ENCODE measurements around the gene SLC11A2. TPM values are rescaled to one million over a fixed set of nuclear protein-coding genes. Genes with fewer than 3 reads are reported as not detected.
A peak's percentile ranks its signal among the peaks of the same experiment; 100 is the strongest.

Gene SLC11A2
- total and polyA plus RNA-seq, 2 donors (not counting 1 experiment from before 2014, with no cell fraction given), result 19.7 to 42.0 TPM

DNA sequence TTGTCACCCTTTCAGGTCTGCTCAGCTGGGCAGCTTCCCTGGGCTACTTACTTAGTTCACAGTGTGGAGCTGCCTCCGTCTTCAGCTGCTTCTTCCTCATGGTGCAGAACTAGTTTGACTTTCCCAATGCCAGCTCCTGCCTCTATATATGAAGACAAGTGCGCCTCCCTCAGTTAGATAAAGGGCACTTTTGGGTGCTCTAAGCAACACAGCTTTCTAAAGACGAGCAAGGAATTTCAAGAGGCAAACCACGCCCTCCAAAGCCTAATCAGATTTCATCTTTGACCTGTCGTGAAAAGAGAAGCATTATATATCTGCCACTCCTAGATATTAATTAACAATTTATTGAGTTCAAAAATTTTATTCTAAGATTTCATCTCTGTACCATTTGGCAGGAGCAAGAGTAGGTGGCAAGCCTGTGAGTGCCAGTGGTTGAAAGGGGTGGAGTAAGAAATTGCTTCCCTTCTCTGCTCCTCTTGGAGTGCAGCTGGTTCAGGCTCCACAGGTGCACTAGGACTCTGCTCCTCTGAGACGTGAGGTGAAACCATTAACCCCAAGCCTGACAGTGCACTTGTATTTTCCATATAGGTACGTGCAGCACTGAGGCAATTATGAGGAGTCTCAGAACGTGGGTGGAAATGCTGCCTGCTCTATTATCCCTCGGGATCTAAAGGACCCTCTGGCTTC lies 2.1 kb upstream of the SLC11A2 start:
- Histone ChIP-seq H3K27me3 (replicated peaks in 1 of 4; ENCODE audit: control extremely low read depth in 1 of 4, control insufficient read depth in 3 of 4, insufficient read depth in 4 of 4, low read length in 3 of 4) (peaks cover 0 to 3% (median 0%) of the 10 kb centered on the region in 4 experiments), H3K4me1 (ENCODE audit: control insufficient read depth in 2 of 2, insufficient read depth in 2 of 2, low read length in 2 of 2) (peaks cover 10 to 22% of the 10 kb centered on the region in 2 donors), H3K79me2 (ENCODE audit: control insufficient read depth, insufficient read depth, low read length) (peaks cover 29% of the 10 kb centered on the region), H4K20me1 (ENCODE audit: control insufficient read depth, insufficient read depth, low read length, poor library complexity, severe bottlenecking) (no peaks in the 10 kb centered on the region), H3K4me3 (ENCODE audit: control extremely low read depth in 1 of 5, extremely low read depth in 1 of 5, insufficient read depth in 1 of 5, low read depth in 2 of 5, low read length in 4 of 5) (no peak overlapping the region), H3K36me3 (replicated peaks in 1 of 2; ENCODE audit: control extremely low read depth in 1 of 2, control insufficient read depth in 1 of 2, extremely low read depth in 1 of 2, insufficient read depth in 2 of 2, low read length in 1 of 2) (no peaks in the 10 kb centered on the region), H3K4me2 (replicated peaks; ENCODE audit: low read depth, low read length, poor library complexity, severe bottlenecking) (no peak overlapping the region), H3K9me3 (ENCODE audit: control extremely low read depth in 1 of 3, control insufficient read depth in 2 of 3, insufficient read depth in 1 of 3, low read length in 2 of 3) (no peaks in the 10 kb centered on the region), H2AFZ (ENCODE audit: insufficient read depth, low read depth, low read length, poor library complexity, severe bottlenecking) (no peak overlapping the region), H3K27ac (ENCODE audit: low read length in 2 of 2) (no peak overlapping the region), H3K9ac (ENCODE audit: low read length) (no peak overlapping the region)
- 49% methylated on average over 5 of the region's 9 CpGs for WGBS (ENCODE audit: insufficient coverage)
- H3K9me3 Mint-ChIP-seq (ENCODE audit: insufficient read depth), result no peaks in the 10 kb centered on the region
- peaks cover 4% of the 10 kb centered on the region for H3K27me3 Mint-ChIP-seq
- ATAC-seq (ENCODE audit: low read depth), result no peak
- DNase-seq, result peak; percentile 26
- ChIA-PET POLR2A (no interaction called here), CTCF (interaction anchor here (1.0 to 4.4 kb wide), 5 partner anchors 10 to 264 kb away, joined by 3 to 28 read pairs (median 3); no protein-coding TSS in a partner anchor)
- no peak overlapping the region for H3K27ac Mint-ChIP-seq
- H3K4me1 Mint-ChIP-seq, result peaks cover 31% of the 10 kb centered on the region
- no peak overlapping the region for H3K4me3 Mint-ChIP-seq
- intact Hi-C loops (cut with micrococcal nuclease), result no loop called here
- TF ChIP-seq, protein P1, sequence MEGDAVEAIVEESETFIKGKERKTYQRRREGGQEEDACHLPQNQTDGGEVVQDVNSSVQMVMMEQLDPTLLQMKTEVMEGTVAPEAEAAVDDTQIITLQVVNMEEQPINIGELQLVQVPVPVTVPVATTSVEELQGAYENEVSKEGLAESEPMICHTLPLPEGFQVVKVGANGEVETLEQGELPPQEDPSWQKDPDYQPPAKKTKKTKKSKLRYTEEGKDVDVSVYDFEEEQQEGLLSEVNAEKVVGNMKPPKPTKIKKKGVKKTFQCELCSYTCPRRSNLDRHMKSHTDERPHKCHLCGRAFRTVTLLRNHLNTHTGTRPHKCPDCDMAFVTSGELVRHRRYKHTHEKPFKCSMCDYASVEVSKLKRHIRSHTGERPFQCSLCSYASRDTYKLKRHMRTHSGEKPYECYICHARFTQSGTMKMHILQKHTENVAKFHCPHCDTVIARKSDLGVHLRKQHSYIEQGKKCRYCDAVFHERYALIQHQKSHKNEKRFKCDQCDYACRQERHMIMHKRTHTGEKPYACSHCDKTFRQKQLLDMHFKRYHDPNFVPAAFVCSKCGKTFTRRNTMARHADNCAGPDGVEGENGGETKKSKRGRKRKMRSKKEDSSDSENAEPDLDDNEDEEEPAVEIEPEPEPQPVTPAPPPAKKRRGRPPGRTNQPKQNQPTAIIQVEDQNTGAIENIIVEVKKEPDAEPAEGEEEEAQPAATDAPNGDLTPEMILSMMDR (IDR thresholded peaks at IDR 0.05), result no peak
- no peak for TF ChIP-seq EZH2 (IDR thresholded peaks at IDR 0.05; ENCODE audit: borderline replicate concordance, insufficient read depth, low read depth, low read length, poor library complexity, severe bottlenecking)

DNA sequence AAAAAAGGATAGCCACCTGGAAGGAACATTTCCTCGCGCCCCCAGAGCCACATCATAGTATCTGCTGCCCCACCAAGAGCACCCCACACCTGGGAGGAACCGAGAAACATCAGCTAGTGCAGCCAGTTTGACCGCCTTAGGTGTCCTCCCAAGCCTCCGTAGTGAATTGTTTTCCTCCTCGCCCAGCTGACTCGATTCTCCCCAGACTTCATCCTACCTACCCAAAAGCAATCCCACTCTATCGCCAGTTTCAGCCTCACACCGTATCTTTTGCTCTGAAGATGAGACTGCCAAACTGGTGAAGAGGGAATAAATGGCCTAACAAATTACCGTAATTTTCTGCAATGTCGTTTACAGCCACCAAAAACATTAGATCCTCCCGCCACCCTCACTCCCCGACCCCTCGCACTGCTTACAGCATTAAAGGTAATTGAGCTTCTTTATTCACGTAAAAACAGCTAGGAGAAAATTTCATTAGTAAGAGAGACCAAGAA lies 1.2 kb upstream of the SLC11A2 start:
- H3K4me3 ChIP-seq (ENCODE audit: control extremely low read depth in 1 of 5, extremely low read depth in 1 of 5, insufficient read depth in 1 of 5, low read depth in 2 of 5, low read length in 4 of 5), result no peak overlapping the region
- Mint-ChIP-seq H3K27me3 (peaks cover 4% of the 10 kb centered on the region), H3K27ac (no peak overlapping the region), H3K4me1 (peaks cover 31% of the 10 kb centered on the region), H3K9me3 (ENCODE audit: insufficient read depth) (no peaks in the 10 kb centered on the region), H3K4me3 (peak overlapping the region; percentile 80)
- ATAC-seq (ENCODE audit: low read depth), result no peak
- peaks cover 10 to 22% of the 10 kb centered on the region in 2 donors for H3K4me1 ChIP-seq (ENCODE audit: control insufficient read depth in 2 of 2, insufficient read depth in 2 of 2, low read length in 2 of 2)
- H3K4me2 ChIP-seq (replicated peaks; ENCODE audit: low read depth, low read length, poor library complexity, severe bottlenecking), result no peak overlapping the region
- H3K9ac ChIP-seq (ENCODE audit: low read length), result no peak overlapping the region
- H3K27ac ChIP-seq (ENCODE audit: low read length in 2 of 2), result no peak overlapping the region
- no peaks in the 10 kb centered on the region for H4K20me1 ChIP-seq (ENCODE audit: control insufficient read depth, insufficient read depth, low read length, poor library complexity, severe bottlenecking)
- ChIA-PET POLR2A (no interaction called here), CTCF (interaction anchor here (0.7 to 4.4 kb wide), 7 partner anchors 9 to 263 kb away, joined by 3 to 28 read pairs (median 3); partner anchors contain the start of gene ATF1)
- WGBS (ENCODE audit: insufficient coverage), result 96% methylated on average over 7 of the region's 15 CpGs
- DNase-seq, result no peak
- intact Hi-C loops (cut with micrococcal nuclease), result no loop called here
- H3K79me2 ChIP-seq (ENCODE audit: control insufficient read depth, insufficient read depth, low read length), result peaks cover 38% of the 10 kb centered on the region
- H3K9me3 ChIP-seq (ENCODE audit: control extremely low read depth in 1 of 3, control insufficient read depth in 2 of 3, insufficient read depth in 1 of 3, low read length in 2 of 3), result no peaks in the 10 kb centered on the region
- TF ChIP-seq, protein P1 (IDR thresholded peaks at IDR 0.05), result no peak
- no peak for TF ChIP-seq EZH2 (IDR thresholded peaks at IDR 0.05; ENCODE audit: borderline replicate concordance, insufficient read depth, low read depth, low read length, poor library complexity, severe bottlenecking)
- H3K27me3 ChIP-seq (replicated peaks in 1 of 4; ENCODE audit: control extremely low read depth in 1 of 4, control insufficient read depth in 3 of 4, insufficient read depth in 4 of 4, low read length in 3 of 4), result peaks cover 0 to 3% (median 0%) of the 10 kb centered on the region in 4 experiments
- H3K36me3 ChIP-seq (replicated peaks in 1 of 2; ENCODE audit: control extremely low read depth in 1 of 2, control insufficient read depth in 1 of 2, extremely low read depth in 1 of 2, insufficient read depth in 2 of 2, low read length in 1 of 2), result no peaks in the 10 kb centered on the region
- no peak overlapping the region for H2AFZ ChIP-seq (ENCODE audit: insufficient read depth, low read depth, low read length, poor library complexity, severe bottlenecking)
